Measurements from ENCODE around the gene KCNIP1. TPM values are rescaled to one million over a fixed set of nuclear protein-coding genes. Genes with fewer than 3 reads are reported as not detected.

The KCNIP1 gene
- total and polyA plus RNA-seq, 10 of the 15 experiments (the other 5 are each of a cell fraction or from before 2014, with no cell fraction given): not detected

DNA sequence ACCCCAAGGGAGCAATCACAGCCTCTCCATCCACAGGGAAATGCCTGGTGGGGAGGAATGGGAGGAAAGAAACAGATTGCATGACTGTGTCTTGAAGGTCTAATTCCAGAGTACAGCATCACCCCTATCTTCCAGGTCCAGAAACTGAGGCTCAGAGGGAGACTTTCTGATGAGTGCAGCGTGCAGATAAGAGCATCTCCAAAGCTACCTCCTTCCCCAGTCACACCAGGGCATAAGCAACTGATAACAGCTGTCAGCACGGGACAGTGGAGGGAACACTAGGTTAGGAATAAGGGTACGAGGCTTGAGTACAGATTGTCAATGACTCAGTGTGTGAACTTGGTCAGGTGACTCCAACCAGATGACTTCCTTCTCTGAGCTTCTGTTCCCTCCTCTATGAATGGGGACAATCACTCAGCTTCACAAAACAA lies 126.9 kb downstream of the KCNIP1 start:
- H3K4me1 ChIP-seq (ENCODE audit: control insufficient read depth, insufficient read depth, low read length): no peaks in the 10 kb centered on the region
- WGBS (ENCODE audit: insufficient coverage, insufficient replicate concordance, low lambda C conversion rate, missing lambda C conversion rate): 3% methylated on average over 3 of the region's 3 CpGs
- H2AFZ ChIP-seq (ENCODE audit: control insufficient read depth, low read depth, low read length): no peak overlapping the region
- ChIA-PET SMC1A (ENCODE audit: uncharacterized antibody, unreplicated experiment) (no interaction called here), POLR2A (no interaction called here), RAD21 (ENCODE audit: unreplicated experiment) (interaction anchor here (0.9 to 1.7 kb wide), 3 partner anchors 196 to 405 kb away, joined by 3 to 7 read pairs (median 3); no protein-coding TSS in a partner anchor), CTCF (interaction anchor here (0.6 to 6.5 kb wide), 7 partner anchors 10 to 369 kb away, joined by 3 to 76 read pairs (median 4); no protein-coding TSS in a partner anchor)
- H3K9ac ChIP-seq (ENCODE audit: control insufficient read depth, insufficient read depth, low read length): no peak overlapping the region
- in situ Hi-C loops (cut with MboI): no loop called here
- intact Hi-C loops (cut with micrococcal nuclease; ENCODE audit: unreplicated experiment): no loop called here
- TF ChIP-seq ZNF384 (IDR thresholded peaks at IDR 0.05; ENCODE audit: borderline replicate concordance, low read depth, low read length): no peak
- TF ChIP-seq NBN (IDR thresholded peaks at IDR 0.05): no peak
- TF ChIP-seq PML (IDR thresholded peaks at IDR 0.05; ENCODE audit: low read length): no peak
- TF ChIP-seq, protein P1, sequence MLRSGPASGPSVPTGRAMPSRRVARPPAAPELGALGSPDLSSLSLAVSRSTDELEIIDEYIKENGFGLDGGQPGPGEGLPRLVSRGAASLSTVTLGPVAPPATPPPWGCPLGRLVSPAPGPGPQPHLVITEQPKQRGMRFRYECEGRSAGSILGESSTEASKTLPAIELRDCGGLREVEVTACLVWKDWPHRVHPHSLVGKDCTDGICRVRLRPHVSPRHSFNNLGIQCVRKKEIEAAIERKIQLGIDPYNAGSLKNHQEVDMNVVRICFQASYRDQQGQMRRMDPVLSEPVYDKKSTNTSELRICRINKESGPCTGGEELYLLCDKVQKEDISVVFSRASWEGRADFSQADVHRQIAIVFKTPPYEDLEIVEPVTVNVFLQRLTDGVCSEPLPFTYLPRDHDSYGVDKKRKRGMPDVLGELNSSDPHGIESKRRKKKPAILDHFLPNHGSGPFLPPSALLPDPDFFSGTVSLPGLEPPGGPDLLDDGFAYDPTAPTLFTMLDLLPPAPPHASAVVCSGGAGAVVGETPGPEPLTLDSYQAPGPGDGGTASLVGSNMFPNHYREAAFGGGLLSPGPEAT (IDR thresholded peaks at IDR 0.05; ENCODE audit: low read depth): no peak
- no peak for TF ChIP-seq SUZ12 (IDR thresholded peaks at IDR 0.05; ENCODE audit: unreplicated experiment)
- TF ChIP-seq MTA3 (IDR thresholded peaks at IDR 0.05; ENCODE audit: borderline replicate concordance, low read length): no peak
- TF ChIP-seq SMARCA5 (IDR thresholded peaks at IDR 0.05): no peak
- TF ChIP-seq NR2C2 (IDR thresholded peaks at IDR 0.05; ENCODE audit: borderline replicate concordance, control insufficient read depth, insufficient read length, low read depth): no peak
- no peak for TF ChIP-seq LARP7 (IDR thresholded peaks at IDR 0.05)
- no peak for TF ChIP-seq CBFB (IDR thresholded peaks at IDR 0.05; ENCODE audit: low read depth)
- no peak for TF ChIP-seq ZNF217 (IDR thresholded peaks at IDR 0.05)
- TF ChIP-seq NFYA (IDR thresholded peaks at IDR 0.05; ENCODE audit: borderline replicate concordance, low read depth, low read length): no peak
- no peaks in the 10 kb centered on the region for H3K79me2 ChIP-seq (ENCODE audit: control insufficient read depth, insufficient read depth, low read length)
- H3K36me3 ChIP-seq (ENCODE audit: control insufficient read depth in 2 of 2, insufficient read depth in 2 of 2, low read length in 1 of 2): no peaks in the 10 kb centered on the region
- H3K27ac ChIP-seq (ENCODE audit: control insufficient read depth, insufficient read depth): no peak overlapping the region
- ATAC-seq (no peak), FAIRE-seq (no peak), DNase-seq (ENCODE audit: low read depth, low spot score) (no peak)
- no peaks in the 10 kb centered on the region for H4K20me1 ChIP-seq (ENCODE audit: control insufficient read depth, insufficient read depth)
- no peaks in the 10 kb centered on the region; a peak in 1 of 4 replicates for H3K27me3 ChIP-seq (replicated peaks in 1 of 2; ENCODE audit: control insufficient read depth in 2 of 2, insufficient read depth in 2 of 2, low read length in 1 of 2)
- no peak overlapping the region for H3K4me2 ChIP-seq (ENCODE audit: control insufficient read depth, insufficient read depth)
- no TSS peak for BruUV-seq (replicated peaks)
- H3K9me3 ChIP-seq (replicated peaks; ENCODE audit: control insufficient read depth, insufficient read depth, low read length): no peaks in the 10 kb centered on the region
- no peak overlapping the region for H3K4me3 ChIP-seq

Measured in GM12878 (cell line).